GM12892 (cell line): ENCODE results near the gene CD200R1L.

Source experiments
- POLR2A ChIP-seq: IDR thresholded peaks from 2 replicates; pipeline ENCODE4 v1.6.1; 2011; ENCODE audit warnings: low read depth, low read length, control low read depth
- POLR2AphosphoS5 ChIP-seq: IDR thresholded peaks from 2 replicates; pipeline ENCODE4 v1.6.1; 2011; ENCODE audit warnings: low read depth, low read length, control low read depth

DNA sequence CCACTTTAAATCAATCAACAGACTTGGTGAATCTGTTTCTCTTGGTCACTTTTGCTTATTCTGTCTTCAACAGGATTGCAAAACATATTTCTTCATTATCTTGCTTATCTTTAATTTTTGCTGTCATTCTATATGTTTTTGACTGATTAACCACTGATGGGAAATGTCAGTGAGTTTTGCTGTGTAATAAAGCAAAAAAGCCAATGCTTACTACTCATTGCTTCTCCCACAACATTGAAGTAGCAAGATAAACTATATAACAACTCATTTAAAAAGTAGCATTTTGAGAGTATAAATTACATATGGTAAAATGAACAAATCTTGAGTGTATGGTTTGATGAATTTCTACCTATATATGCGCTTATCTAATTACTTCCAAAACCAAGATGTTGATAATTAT lies 892 bp downstream of the CD200R1L start:
- no peak for TF ChIP-seq POLR2A
- no peak for TF ChIP-seq POLR2AphosphoS5
